Adrenal gland (tissue), 12 donors: ENCODE data around the gene NCKAP5. TPM values are rescaled to one million over a fixed set of nuclear protein-coding genes. Genes with fewer than 3 reads are reported as not detected.

Experiments
- DNase-seq, 7 donors: peaks; one replicate each; pipeline ENCODE4 v3.0.0-alpha.2; 2019 to 2020
- H3K27ac ChIP-seq, 5 donors: fragments of 200-600 bp; sonication (generic) in 4 of 5; 1 replicate in 3 of 5; 2 replicates in 2 of 5; pipeline versions ENCODE4 v1.5.1 to v1.8.0; 2016 to 2020; ENCODE audit warnings: mild to moderate bottlenecking in 1 of 5
- H3K27me3 ChIP-seq: fragments of 200-600 bp; 2 replicates; pipeline ENCODE4 v1.8.0; 2021
- H3K36me3 ChIP-seq, 2 donors: fragments of 200-600 bp; replicated peaks in 1 of 2; 1 replicate in 1 of 2; 2 replicates in 1 of 2; pipeline versions ENCODE4 v1.5.1 to v1.8.0; 2018 to 2022
- H3K4me1 ChIP-seq, 2 donors: fragments of 200-600 bp; replicated peaks in 1 of 2; 1 replicate in 1 of 2; 2 replicates in 1 of 2; pipeline versions ENCODE4 v1.5.1 to v1.8.0; 2018 to 2021
- H3K4me3 ChIP-seq, 4 donors: fragments of 200-600 bp; sonication (generic) in 3 of 4; one replicate each; pipeline ENCODE4 v1.5.1; 2016 to 2018
- H3K9me3 ChIP-seq, 3 donors: fragments of 200-600 bp; sonication (generic) in 1 of 3; replicated peaks in 1 of 3; 1 replicate in 2 of 3; 2 replicates in 1 of 3; pipeline versions ENCODE4 v1.5.1 to v1.8.0; 2016 to 2021
- POLR2A ChIP-seq, 2 donors: fragments of 450-650 bp; IDR thresholded peaks; one replicate each; pipeline ENCODE4 v1.6.1; 2017; ENCODE audit warnings: antibody characterized with exemption in 2 of 2, mild to moderate bottlenecking in 2 of 2, moderate library complexity in 1 of 2
- WGBS, 4 donors: extraction: QIAGEN DNeasy Blood & Tissue Kit in 2 of 4; methylation state at CpG; one replicate each; pipeline versions ENCODE4 v1.1.5 to v1.1.7; 2013 to 2017; 5-methylcytosine and 5-hydroxymethylcytosine counted together
- intact Hi-C, 2 donors: fragments of 100-400 bp; cut with DNase I; formaldehyde crosslinking; loops; one replicate each; pipeline versions ENCODE4 v1.14.1 to v1.15.0; 2022 to 2023
- polyA plus RNA-seq, 3 donors: library from polyadenylated mRNA; stranded (reverse); fragments of 200-250 nt in 2 of 3; fragments of 350-450 nt in 1 of 3; fragmentation: Illumina TruSeq in 1 of 3; extraction: RNeasy Lipid Tissue Mini Kit (QIAGEN cat#74804) in 1 of 3; gene quantifications; one replicate each; pipeline ENCODE4 v1.2.3, GENCODE V29; 2013 to 2014
- total RNA-seq, 9 donors: library from RNA; depleted of rRNA in 4 of 9; stranded (reverse); fragments of >200 nt in 4 of 9; fragments of 120-200 nt in 1 of 9; fragmentation: NEBNext Ultra II Directional in 1 of 9; extraction: Animal tissue kit (Norgen Biotek cat#: 25700) in 1 of 9; gene quantifications; one replicate each; pipeline versions ENCODE4 v1.1.0 to v1.2.4, GENCODE V29; 2013 to 2023
- TF ChIP-seq, protein P1 (sequence below), 6 experiments: fragments of 450-650 bp in 4 of 6; fragments of 200-600 bp in 2 of 6; sonication (generic) in 1 of 6; IDR thresholded peaks; 1 replicate in 5 of 6; 2 replicates in 1 of 6; pipeline versions ENCODE4 v1.5.1 to v1.8.0; 2016 to 2021; ENCODE audit warnings: antibody characterized with exemption in 6 of 6, mild to moderate bottlenecking in 2 of 6, moderate library complexity in 1 of 6
- donor health status: healthy with polysubstance abuse.
- donor health status: Bipolar disorder and iron deficiency.
- donor health status: DM: yes; HTN: yes; CAD: no.
- donor health status: DM: no; HTN: no; CAD: no.
- donor health status: DM: no; HTN: no; CAD: no.
- donor health status: DM: yes; HTN: yes; CAD: no.

The NCKAP5 gene
- total and polyA plus RNA-seq, 12 donors = 0.06 to 3.1 (median 1.1) TPM

GRCh38 chr2:132725148-132725547 is 843.1 kb downstream of the NCKAP5 start:
- no peak overlapping the region for H3K4me3 ChIP-seq
- H3K4me1 ChIP-seq = no peaks in the 10 kb centered on the region
- no peak for DNase-seq
- no peaks in the 10 kb centered on the region for H3K36me3 ChIP-seq
- intact Hi-C loops = no loop called here
- no peaks in the 10 kb centered on the region for H3K27me3 ChIP-seq
- WGBS, 4 donors = 51 to 64% (median 59%) methylated on average over 1 of the region's 1 CpG
- TF ChIP-seq, protein P1, sequence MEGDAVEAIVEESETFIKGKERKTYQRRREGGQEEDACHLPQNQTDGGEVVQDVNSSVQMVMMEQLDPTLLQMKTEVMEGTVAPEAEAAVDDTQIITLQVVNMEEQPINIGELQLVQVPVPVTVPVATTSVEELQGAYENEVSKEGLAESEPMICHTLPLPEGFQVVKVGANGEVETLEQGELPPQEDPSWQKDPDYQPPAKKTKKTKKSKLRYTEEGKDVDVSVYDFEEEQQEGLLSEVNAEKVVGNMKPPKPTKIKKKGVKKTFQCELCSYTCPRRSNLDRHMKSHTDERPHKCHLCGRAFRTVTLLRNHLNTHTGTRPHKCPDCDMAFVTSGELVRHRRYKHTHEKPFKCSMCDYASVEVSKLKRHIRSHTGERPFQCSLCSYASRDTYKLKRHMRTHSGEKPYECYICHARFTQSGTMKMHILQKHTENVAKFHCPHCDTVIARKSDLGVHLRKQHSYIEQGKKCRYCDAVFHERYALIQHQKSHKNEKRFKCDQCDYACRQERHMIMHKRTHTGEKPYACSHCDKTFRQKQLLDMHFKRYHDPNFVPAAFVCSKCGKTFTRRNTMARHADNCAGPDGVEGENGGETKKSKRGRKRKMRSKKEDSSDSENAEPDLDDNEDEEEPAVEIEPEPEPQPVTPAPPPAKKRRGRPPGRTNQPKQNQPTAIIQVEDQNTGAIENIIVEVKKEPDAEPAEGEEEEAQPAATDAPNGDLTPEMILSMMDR (IDR thresholded peaks at IDR 0.05) = no peak
- TF ChIP-seq POLR2A (IDR thresholded peaks at IDR 0.05) = no peak
- no peaks in the 10 kb centered on the region for H3K9me3 ChIP-seq
- no peak overlapping the region for H3K27ac ChIP-seq

GRCh38 chr2:132721938-132722337 is 846.3 kb downstream of the NCKAP5 start:
- no peaks in the 10 kb centered on the region for H3K4me1 ChIP-seq
- TF ChIP-seq, protein P1 (IDR thresholded peaks at IDR 0.05) = no peak
- TF ChIP-seq POLR2A (IDR thresholded peaks at IDR 0.05) = no peak
- WGBS, 4 donors = 91 to 98% (median 94%) methylated on average over 2 of the region's 2 CpGs
- intact Hi-C loops = no loop called here
- H3K27me3 ChIP-seq = no peaks in the 10 kb centered on the region
- H3K9me3 ChIP-seq = no peaks in the 10 kb centered on the region
- no peaks in the 10 kb centered on the region for H3K36me3 ChIP-seq
- H3K27ac ChIP-seq = no peak overlapping the region
- H3K4me3 ChIP-seq = no peak overlapping the region
- no peak for DNase-seq

DNA sequence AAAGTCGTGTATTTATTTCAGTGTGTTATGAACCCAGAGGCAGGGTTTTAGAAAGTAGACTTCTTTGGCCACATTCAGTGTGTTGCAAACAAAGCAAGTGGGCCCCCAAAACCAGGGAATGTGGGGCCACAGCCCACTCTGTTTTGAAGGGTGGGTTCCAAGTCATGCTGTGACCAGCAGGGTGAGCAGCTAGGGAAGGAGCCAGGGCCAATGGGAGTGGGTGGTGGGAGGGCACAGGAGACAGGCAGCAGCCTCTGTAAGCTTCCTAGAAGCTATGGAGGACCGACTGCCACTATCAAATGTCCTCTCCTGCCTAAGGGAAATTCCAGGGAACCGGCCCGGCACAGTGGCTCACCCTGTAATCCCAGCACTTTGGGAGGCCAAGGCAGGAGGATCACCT is 847.9 kb downstream of the NCKAP5 start:
- no peak for TF ChIP-seq POLR2A (IDR thresholded peaks at IDR 0.05)
- TF ChIP-seq, protein P1 (IDR thresholded peaks at IDR 0.05) = no peak
- WGBS, 4 donors = 69 to 89% (median 79%) methylated on average over 4 of the region's 4 CpGs
- H3K36me3 ChIP-seq = no peaks in the 10 kb centered on the region
- H3K27me3 ChIP-seq = no peaks in the 10 kb centered on the region
- no peak overlapping the region for H3K4me3 ChIP-seq
- H3K4me1 ChIP-seq = no peaks in the 10 kb centered on the region
- H3K27ac ChIP-seq = no peak overlapping the region
- no peaks in the 10 kb centered on the region for H3K9me3 ChIP-seq
- DNase-seq = no peak
- intact Hi-C loops = no loop called here

DNA sequence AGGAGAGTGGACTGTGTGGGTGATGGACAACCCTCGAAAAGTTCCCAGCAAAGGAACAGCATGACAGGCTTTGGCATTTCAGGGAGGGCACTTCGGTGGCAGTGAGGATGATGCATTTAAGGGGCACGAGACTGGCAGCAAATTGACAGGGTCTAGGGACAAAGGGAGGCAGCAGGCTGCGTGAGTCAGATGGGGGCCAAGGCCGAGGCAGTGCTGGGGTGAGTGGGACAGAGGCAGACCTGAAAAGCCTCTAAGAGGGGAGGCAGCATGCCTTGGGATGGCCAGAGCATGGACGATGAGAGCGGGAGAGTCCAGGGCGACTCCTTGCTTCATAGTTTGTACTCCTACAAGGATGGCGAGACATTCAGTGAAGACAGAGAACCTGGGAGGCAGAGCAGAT is 848.8 kb downstream of the NCKAP5 start:
- intact Hi-C loops = no loop called here
- Histone ChIP-seq H3K36me3 (no peaks in the 10 kb centered on the region), H3K4me1 (no peaks in the 10 kb centered on the region), H3K27me3 (no peaks in the 10 kb centered on the region), H3K9me3 (no peaks in the 10 kb centered on the region), H3K27ac (no peak overlapping the region), H3K4me3 (no peak overlapping the region)
- no peak for DNase-seq
- 72 to 81% (median 76%) methylated on average over 8 to 9 of the region's 9 CpGs for WGBS, 4 donors
- TF ChIP-seq, protein P1 (IDR thresholded peaks at IDR 0.05) = no peak
- no peak for TF ChIP-seq POLR2A (IDR thresholded peaks at IDR 0.05)
